Mesendoderm (in vitro differentiated cells): ENCODE data around the gene DDX4. TPM values are rescaled to one million over a fixed set of nuclear protein-coding genes. Genes with fewer than 3 reads are reported as not detected.

Experiments
- DNase-seq: peaks from one replicate; pipeline ENCODE4 v3.0.0; 2013
- H2AK5ac ChIP-seq: 2 replicates; pipeline ENCODE4 v1.6.1; 2013; ENCODE audit warnings: low read length, inconsistent platforms
- H2BK120ac ChIP-seq: 2 replicates; pipeline ENCODE4 v1.6.1; 2013; ENCODE audit warnings: low read depth, mild to moderate bottlenecking, low read length, moderate library complexity, mixed read lengths
- H2BK15ac ChIP-seq: replicated peaks from 2 replicates; pipeline ENCODE4 v1.6.1; 2013; ENCODE audit warnings: low read depth, mild to moderate bottlenecking, moderate library complexity
- H2BK5ac ChIP-seq: 2 replicates; pipeline ENCODE4 v1.6.1; 2013; ENCODE audit warnings: low read length, inconsistent platforms
- H3K18ac ChIP-seq: 2 replicates; pipeline ENCODE4 v1.6.1; 2013; ENCODE audit warnings: mild to moderate bottlenecking, low read length, mixed read lengths
- H3K23ac ChIP-seq: one replicate; pipeline ENCODE4 v1.6.1; 2013; ENCODE audit warnings: low read length
- H3K27ac ChIP-seq: 2 replicates; pipeline ENCODE4 v1.5.1; 2013; ENCODE audit warnings: low read depth, mild to moderate bottlenecking, inconsistent platforms, low read length, moderate library complexity
- H3K27me3 ChIP-seq: 2 replicates; pipeline ENCODE4 v1.6.1; 2013; ENCODE audit warnings: low read length, control low read depth, mild to moderate bottlenecking, inconsistent platforms; ENCODE audit not compliant: insufficient read depth, poor library complexity
- H3K36me3 ChIP-seq: 2 replicates; pipeline ENCODE4 v1.6.1; 2013; ENCODE audit warnings: low read length, inconsistent platforms; ENCODE audit not compliant: control insufficient read depth, insufficient read depth
- H3K4ac ChIP-seq: one replicate; pipeline ENCODE4 v1.6.1; 2013; ENCODE audit warnings: low read depth, mild to moderate bottlenecking, low read length, moderate library complexity
- H3K4me1 ChIP-seq: 2 replicates; pipeline ENCODE4 v1.6.1; 2013; ENCODE audit warnings: low read depth, low read length, inconsistent platforms; ENCODE audit not compliant: control insufficient read depth
- H3K4me2 ChIP-seq: 2 replicates; pipeline ENCODE4 v1.6.1; 2013; ENCODE audit warnings: low read length
- H3K4me3 ChIP-seq: 2 replicates; pipeline ENCODE4 v1.5.1; 2013; ENCODE audit warnings: mild to moderate bottlenecking, low read length
- H3K56ac ChIP-seq: one replicate; pipeline ENCODE4 v1.6.1; 2013; ENCODE audit warnings: low read length
- H3K79me1 ChIP-seq: 2 replicates; pipeline ENCODE4 v1.6.1; 2013; ENCODE audit warnings: low read length, inconsistent platforms
- H3K79me2 ChIP-seq: 2 replicates; pipeline ENCODE4 v1.6.1; 2013; ENCODE audit warnings: mild to moderate bottlenecking, low read length; ENCODE audit not compliant: control insufficient read depth, insufficient read depth
- H3K9ac ChIP-seq: 2 replicates; pipeline ENCODE4 v1.6.1; 2013; ENCODE audit warnings: low read length, inconsistent platforms
- H4K5ac ChIP-seq: one replicate; pipeline ENCODE4 v1.6.1; 2013; ENCODE audit warnings: low read length
- H4K8ac ChIP-seq: one replicate; pipeline ENCODE4 v1.6.1; 2013; ENCODE audit warnings: low read depth, mild to moderate bottlenecking, control low read depth, low read length, moderate library complexity
- WGBS: extraction: QIAGEN DNeasy Blood & Tissue Kit; methylation state at CpG from one replicate; pipeline ENCODE4 v1.1.7; 2013; ENCODE audit warnings: low lambda C conversion rate, missing lambda C conversion rate; ENCODE audit not compliant: insufficient coverage; ENCODE audit errors: extremely low coverage; 5-methylcytosine and 5-hydroxymethylcytosine counted together
- small RNA-seq: library from polyadenylated mRNA; stranded (forward); fragments of <200 nt; extraction: miRNeasy Mini kit (QIAGEN cat#:217004); gene quantifications from one replicate; pipeline ENCODE3, GENCODE V24; 2013; ENCODE audit not compliant: insufficient read depth

DDX4 gene

DNA sequence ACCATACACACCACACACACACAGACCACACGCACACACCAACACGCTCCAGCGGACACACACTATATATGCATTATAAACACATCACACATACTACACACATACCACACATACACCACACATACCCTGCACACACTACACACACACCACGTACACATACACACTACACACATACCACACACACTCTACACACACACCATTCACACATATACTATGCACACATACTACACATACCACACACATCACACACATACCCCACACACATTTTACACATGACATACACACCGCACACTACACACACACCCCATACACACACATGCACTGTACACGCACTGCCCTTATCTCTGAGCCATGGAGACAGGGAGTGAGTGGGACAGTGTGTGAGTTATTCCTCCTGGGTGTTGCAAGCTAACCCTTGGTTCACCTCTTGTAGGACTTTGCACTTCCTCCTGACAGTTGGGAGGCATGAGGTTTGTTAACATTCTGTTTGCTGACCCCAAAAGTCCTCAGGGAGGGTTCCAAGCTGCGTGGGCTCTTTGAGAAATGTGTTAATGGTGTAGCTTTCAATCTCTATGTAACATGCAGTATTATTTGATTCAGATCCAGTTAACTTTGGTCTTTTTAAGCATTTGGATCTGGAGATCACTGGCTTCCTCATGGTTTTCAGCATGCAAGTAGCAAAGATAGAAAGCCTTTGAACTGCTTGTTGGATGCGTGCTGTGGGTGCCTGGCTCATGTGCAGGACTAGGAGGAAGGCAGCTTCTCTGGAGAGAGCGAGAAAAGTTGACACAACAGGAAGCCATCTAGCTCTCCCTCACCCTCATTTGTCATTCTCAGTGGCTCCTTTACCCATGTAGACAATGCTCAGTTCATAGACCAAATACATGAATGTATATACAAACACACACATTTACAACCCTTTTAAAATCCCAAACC lies 127.0 kb downstream of the DDX4 start:
- no peak overlapping the region for H3K9ac ChIP-seq
- H3K27me3 ChIP-seq = no peaks in the 10 kb centered on the region
- no peak overlapping the region for H2BK15ac ChIP-seq
- no peak overlapping the region for H3K18ac ChIP-seq
- H2BK120ac ChIP-seq = no peak overlapping the region
- no peaks in the 10 kb centered on the region for H3K36me3 ChIP-seq
- peak overlapping the region; percentile 80 for H3K23ac ChIP-seq
- H3K79me2 ChIP-seq = no peaks in the 10 kb centered on the region
- no peak overlapping the region for H3K4ac ChIP-seq
- no peak overlapping the region for H2BK5ac ChIP-seq
- no peak overlapping the region for H4K5ac ChIP-seq
- 100% methylated on average over 3 of the region's 9 CpGs for WGBS
- no peak overlapping the region for H3K4me2 ChIP-seq
- H3K79me1 ChIP-seq = no peaks in the 10 kb centered on the region
- H2AK5ac ChIP-seq = no peak overlapping the region
- no peak overlapping the region for H3K56ac ChIP-seq
- H4K8ac ChIP-seq = no peak overlapping the region
- H3K4me3 ChIP-seq = no peak overlapping the region
- H3K4me1 ChIP-seq = no peaks in the 10 kb centered on the region
- H3K27ac ChIP-seq = no peak overlapping the region
- DNase-seq = no peak

DNA sequence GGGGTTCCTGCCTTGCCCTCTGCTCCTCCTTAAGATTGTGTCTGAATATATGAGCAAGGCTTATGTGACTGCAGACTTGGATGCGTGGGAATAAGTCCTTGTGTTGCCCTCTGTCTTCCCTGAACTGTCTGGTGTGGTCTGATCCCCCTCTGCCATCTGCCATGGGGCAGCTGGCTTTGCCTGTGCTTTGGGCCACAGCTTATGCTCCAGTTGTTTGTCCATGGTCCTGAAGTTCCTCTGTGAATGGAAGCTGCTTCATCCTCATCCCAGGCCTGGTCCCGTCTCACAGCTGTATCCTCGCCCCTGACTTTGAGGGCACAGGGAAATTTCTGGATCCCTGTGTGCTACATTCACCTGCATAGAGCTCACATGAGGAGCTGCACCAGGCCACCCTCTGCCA lies 128.0 kb downstream of the DDX4 start:
- no peaks in the 10 kb centered on the region for H3K79me1 ChIP-seq
- no peaks in the 10 kb centered on the region for H3K79me2 ChIP-seq

DNA sequence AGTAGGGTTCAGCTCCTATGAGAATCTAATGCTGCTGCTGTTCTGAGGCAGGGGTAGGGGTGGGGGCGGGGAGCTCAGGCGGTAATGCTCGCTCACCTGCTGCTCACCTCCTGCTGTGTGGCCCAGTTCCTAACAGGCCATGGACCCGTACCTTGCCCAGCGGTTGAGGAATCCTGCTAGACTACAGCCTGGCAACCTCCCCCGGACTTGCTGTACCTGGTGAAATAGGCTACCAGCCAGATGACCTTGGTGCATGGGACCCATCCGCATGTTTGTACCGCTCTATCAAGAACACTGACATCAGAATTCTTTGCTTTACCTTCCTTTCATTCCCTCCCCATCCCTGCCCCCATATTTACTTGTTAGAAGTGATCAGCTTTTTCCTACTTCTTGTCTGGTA lies 128.6 kb downstream of the DDX4 start:
- Histone ChIP-seq H3K18ac (no peak overlapping the region), H3K4me1 (no peaks in the 10 kb centered on the region), H3K56ac (no peak overlapping the region), H2BK120ac (no peak overlapping the region), H3K27ac (no peak overlapping the region), H3K23ac (no peak overlapping the region), H3K4ac (no peak overlapping the region), H4K8ac (no peak overlapping the region), H3K79me2 (no peaks in the 10 kb centered on the region), H3K9ac (no peak overlapping the region), H2BK5ac (no peak overlapping the region), H2BK15ac (no peak overlapping the region), H4K5ac (no peak overlapping the region), H3K4me3 (no peak overlapping the region), H3K36me3 (no peaks in the 10 kb centered on the region), H3K79me1 (no peaks in the 10 kb centered on the region), H3K4me2 (no peak overlapping the region), H3K27me3 (no peaks in the 10 kb centered on the region), H2AK5ac (no peak overlapping the region)
- no CpG with 5 or more reads among the region's 8 CpGs for WGBS
- no peak for DNase-seq

More for the DNA sequence above, 128.0 kb downstream of the DDX4 start:
- Histone ChIP-seq H3K56ac (no peak overlapping the region), H3K4me3 (no peak overlapping the region), H4K5ac (no peak overlapping the region), H3K23ac (no peak overlapping the region), H2BK120ac (no peak overlapping the region), H2BK5ac (no peak overlapping the region), H3K18ac (no peak overlapping the region), H2AK5ac (no peak overlapping the region), H4K8ac (no peak overlapping the region), H3K27me3 (no peaks in the 10 kb centered on the region), H3K9ac (no peak overlapping the region), H2BK15ac (no peak overlapping the region), H3K36me3 (no peaks in the 10 kb centered on the region), H3K4ac (no peak overlapping the region), H3K4me1 (no peaks in the 10 kb centered on the region), H3K27ac (no peak overlapping the region), H3K4me2 (no peak overlapping the region)
- DNase-seq = peak; percentile 21
- WGBS = no CpG with 5 or more reads among the region's 3 CpGs

Small RNA genes lying within 50 kb of the gene (small RNA-seq; reads per million reads assigned to genes)
- not detected for gene AC016632.1
- not detected for gene RNA5SP183
